ENCODE data around the gene RHBDL3.

RHBDL3 gene

GRCh38 chr17:32298721-32299579 lies 33.3 kb downstream of the RHBDL3 start:
- FAIRE-seq (no peak), DNase-seq (ENCODE audit: insufficient read length, low spot score) (no peak)
- no peak for TF ChIP-seq POLR2AphosphoS5 (IDR thresholded peaks at IDR 0.05; ENCODE audit: low read depth, low read length)
- TF ChIP-seq PAX5 (IDR thresholded peaks at IDR 0.05; ENCODE audit: insufficient read depth, low read length, severe bottlenecking), result no peak
- TF ChIP-seq TAF1 (IDR thresholded peaks at IDR 0.05; ENCODE audit: low read depth, low read length), result no peak
- TF ChIP-seq POLR2A (IDR thresholded peaks at IDR 0.05; ENCODE audit: low read depth, low read length), result no peak
- no peak for TF ChIP-seq POU2F2 (IDR thresholded peaks at IDR 0.05; ENCODE audit: low read depth, low read length)
- TF ChIP-seq SPI1 (IDR thresholded peaks at IDR 0.05; ENCODE audit: low read depth, low read length), result no peak

- TF ChIP-seq POLR2A (IDR thresholded peaks at IDR 0.05; ENCODE audit: low read depth, low read length) (no peak), TAF1 (IDR thresholded peaks at IDR 0.05; ENCODE audit: low read depth, low read length) (no peak), POLR2AphosphoS5 (IDR thresholded peaks at IDR 0.05; ENCODE audit: low read depth, low read length) (no peak), PAX5 (IDR thresholded peaks at IDR 0.05; ENCODE audit: insufficient read depth, low read length, severe bottlenecking) (no peak), POU2F2 (IDR thresholded peaks at IDR 0.05; ENCODE audit: low read depth, low read length) (no peak), SPI1 (IDR thresholded peaks at IDR 0.05; ENCODE audit: low read depth, low read length) (no peak)
- no peak for DNase-seq (ENCODE audit: insufficient read length, low spot score)
- FAIRE-seq, result no peak
Observed at GRCh38 chr17:32299580-32300164, 34.0 kb downstream of the RHBDL3 start.

GRCh38 chr17:32302037-32302436 lies 36.4 kb downstream of the RHBDL3 start:
- no peak for TF ChIP-seq TAF1 (IDR thresholded peaks at IDR 0.05; ENCODE audit: low read depth, low read length)
- no peak for TF ChIP-seq POU2F2 (IDR thresholded peaks at IDR 0.05; ENCODE audit: low read depth, low read length)
- TF ChIP-seq PAX5 (IDR thresholded peaks at IDR 0.05; ENCODE audit: insufficient read depth, low read length, severe bottlenecking), result no peak
- no peak for TF ChIP-seq POLR2A (IDR thresholded peaks at IDR 0.05; ENCODE audit: low read depth, low read length)
- TF ChIP-seq POLR2AphosphoS5 (IDR thresholded peaks at IDR 0.05; ENCODE audit: low read depth, low read length), result no peak
- no peak for FAIRE-seq
- DNase-seq (ENCODE audit: insufficient read length, low spot score), result no peak

GRCh38 chr17:32302860-32303649 lies 37.4 kb downstream of the RHBDL3 start:
- DNase-seq (ENCODE audit: insufficient read length, low spot score) (no peak), FAIRE-seq (no peak)
- TF ChIP-seq SPI1 (IDR thresholded peaks at IDR 0.05; ENCODE audit: low read depth, low read length) (no peak), PAX5 (IDR thresholded peaks at IDR 0.05; ENCODE audit: insufficient read depth, low read length, severe bottlenecking) (no peak), POLR2A (IDR thresholded peaks at IDR 0.05; ENCODE audit: low read depth, low read length) (no peak), TAF1 (IDR thresholded peaks at IDR 0.05; ENCODE audit: low read depth, low read length) (no peak), POU2F2 (IDR thresholded peaks at IDR 0.05; ENCODE audit: low read depth, low read length) (no peak), POLR2AphosphoS5 (IDR thresholded peaks at IDR 0.05; ENCODE audit: low read depth, low read length) (no peak)

- DNase-seq (ENCODE audit: insufficient read length, low spot score) (no peak), FAIRE-seq (no peak)
- no peak for TF ChIP-seq SPI1 (IDR thresholded peaks at IDR 0.05; ENCODE audit: low read depth, low read length)
- no peak for TF ChIP-seq POLR2A (IDR thresholded peaks at IDR 0.05; ENCODE audit: low read depth, low read length)
- no peak for TF ChIP-seq POLR2AphosphoS5 (IDR thresholded peaks at IDR 0.05; ENCODE audit: low read depth, low read length)
- TF ChIP-seq TAF1 (IDR thresholded peaks at IDR 0.05; ENCODE audit: low read depth, low read length), result no peak
- TF ChIP-seq POU2F2 (IDR thresholded peaks at IDR 0.05; ENCODE audit: low read depth, low read length), result no peak
- TF ChIP-seq PAX5 (IDR thresholded peaks at IDR 0.05; ENCODE audit: insufficient read depth, low read length, severe bottlenecking), result no peak
Observed at GRCh38 chr17:32303781-32304288, 38.2 kb downstream of the RHBDL3 start.

GRCh38 chr17:32305049-32305448 lies 39.4 kb downstream of the RHBDL3 start:
- FAIRE-seq (no peak), DNase-seq (ENCODE audit: insufficient read length, low spot score) (no peak)
- no peak for TF ChIP-seq PAX5 (IDR thresholded peaks at IDR 0.05; ENCODE audit: insufficient read depth, low read length, severe bottlenecking)
- no peak for TF ChIP-seq TAF1 (IDR thresholded peaks at IDR 0.05; ENCODE audit: low read depth, low read length)
- TF ChIP-seq POLR2AphosphoS5 (IDR thresholded peaks at IDR 0.05; ENCODE audit: low read depth, low read length), result no peak
- no peak for TF ChIP-seq SPI1 (IDR thresholded peaks at IDR 0.05; ENCODE audit: low read depth, low read length)
- no peak for TF ChIP-seq POU2F2 (IDR thresholded peaks at IDR 0.05; ENCODE audit: low read depth, low read length)
- TF ChIP-seq POLR2A (IDR thresholded peaks at IDR 0.05; ENCODE audit: low read depth, low read length), result no peak

- TF ChIP-seq TAF1 (IDR thresholded peaks at IDR 0.05; ENCODE audit: low read depth, low read length) (no peak), POLR2AphosphoS5 (IDR thresholded peaks at IDR 0.05; ENCODE audit: low read depth, low read length) (no peak), POU2F2 (IDR thresholded peaks at IDR 0.05; ENCODE audit: low read depth, low read length) (no peak), PAX5 (IDR thresholded peaks at IDR 0.05; ENCODE audit: insufficient read depth, low read length, severe bottlenecking) (no peak), SPI1 (IDR thresholded peaks at IDR 0.05; ENCODE audit: low read depth, low read length) (no peak), POLR2A (IDR thresholded peaks at IDR 0.05; ENCODE audit: low read depth, low read length) (no peak)
- no peak for FAIRE-seq
- DNase-seq (ENCODE audit: insufficient read length, low spot score), result no peak
Observed at GRCh38 chr17:32307658-32308057, 42.0 kb downstream of the RHBDL3 start.

GRCh38 chr17:32311028-32311536 lies 45.5 kb downstream of the RHBDL3 start:
- DNase-seq (ENCODE audit: insufficient read length, low spot score), result no peak
- TF ChIP-seq POLR2AphosphoS5 (IDR thresholded peaks at IDR 0.05; ENCODE audit: low read depth, low read length), result no peak
- TF ChIP-seq SPI1 (IDR thresholded peaks at IDR 0.05; ENCODE audit: low read depth, low read length), result no peak
- no peak for TF ChIP-seq TAF1 (IDR thresholded peaks at IDR 0.05; ENCODE audit: low read depth, low read length)
- no peak for TF ChIP-seq POLR2A (IDR thresholded peaks at IDR 0.05; ENCODE audit: low read depth, low read length)
- no peak for TF ChIP-seq PAX5 (IDR thresholded peaks at IDR 0.05; ENCODE audit: insufficient read depth, low read length, severe bottlenecking)
- no peak for TF ChIP-seq POU2F2 (IDR thresholded peaks at IDR 0.05; ENCODE audit: low read depth, low read length)
- FAIRE-seq, result no peak
